SK-N-SH treated with all-trans-retinoic acid at 6 μM for 48 hours (cell line): ENCODE results near the gene C9orf78.

Experiments
- ATAC-seq: fragments of 200-7000 bp; cut with Tn5 transposase; 3 replicates; pipeline ENCODE4 v1.9.1; 2020; ENCODE audit warnings: mild to moderate bottlenecking, moderate library complexity
- ARNTL ChIP-seq: fragments of 450-650 bp; formaldehyde crosslinking; IDR thresholded peaks from 2 replicates; pipeline ENCODE4 v1.5.0; 2020; ENCODE audit warnings: low read depth, mild to moderate bottlenecking, moderate library complexity, borderline replicate concordance
- BACH2 ChIP-seq: fragments of 250-450 bp; sonication (Bioruptor Pico); IDR thresholded peaks from 2 replicates; pipeline ENCODE4 v1.9.0; 2021; ENCODE audit warnings: mild to moderate bottlenecking, borderline replicate concordance
- CREB5 ChIP-seq: fragments of 250-450 bp; sonication (Bioruptor Pico); IDR thresholded peaks from 2 replicates; pipeline ENCODE4 v1.5.1; 2020; ENCODE audit warnings: low read depth, mild to moderate bottlenecking, moderate library complexity
- CSDC2 ChIP-seq: fragments of 250-450 bp; sonication (Bioruptor Pico); IDR thresholded peaks from 2 replicates; pipeline ENCODE4 v1.5.0; 2020; ENCODE audit warnings: mild to moderate bottlenecking, moderate library complexity
- CSRNP3 ChIP-seq: fragments of 250-450 bp; sonication (Bioruptor Pico); IDR thresholded peaks from 2 replicates; pipeline ENCODE4 v1.5.1; 2021; ENCODE audit warnings: mild to moderate bottlenecking, moderate library complexity
- ESRRG ChIP-seq: fragments of 250-450 bp; sonication (Bioruptor Pico); IDR thresholded peaks from 2 replicates; pipeline ENCODE4 v1.6.1; 2021; ENCODE audit warnings: mild to moderate bottlenecking
- GLIS3 ChIP-seq: fragments of 250-450 bp; sonication (Bioruptor Pico); IDR thresholded peaks from 2 replicates; pipeline ENCODE4 v1.5.0; 2020; ENCODE audit warnings: mild to moderate bottlenecking, moderate library complexity
- ISL1 ChIP-seq: fragments of 250-450 bp; sonication (Bioruptor Pico); IDR thresholded peaks from 2 replicates; pipeline ENCODE4 v2.1.2; 2022; ENCODE audit warnings: mild to moderate bottlenecking, moderate library complexity
- OSR1 ChIP-seq: fragments of 250-450 bp; sonication (Bioruptor Pico); IDR thresholded peaks from 2 replicates; pipeline ENCODE4 v1.8.0; 2022; ENCODE audit warnings: moderate library complexity, mild to moderate bottlenecking, inconsistent platforms
- PATZ1 ChIP-seq: fragments of 250-450 bp; sonication (Bioruptor Pico); IDR thresholded peaks from 2 replicates; pipeline ENCODE4 v1.8.0; 2020; ENCODE audit warnings: mild to moderate bottlenecking, moderate library complexity, borderline replicate concordance
- POU6F1 ChIP-seq: fragments of 250-450 bp; sonication (Bioruptor Pico); IDR thresholded peaks from 2 replicates; pipeline ENCODE4 v1.8.0; 2021; ENCODE audit warnings: low read depth, mild to moderate bottlenecking, moderate library complexity, borderline replicate concordance
- PPARA ChIP-seq: fragments of 250-450 bp; sonication (Bioruptor Pico); IDR thresholded peaks from 2 replicates; pipeline ENCODE4 v1.5.0; 2020; ENCODE audit warnings: mild to moderate bottlenecking, borderline replicate concordance
- RARB ChIP-seq: fragments of 250-450 bp; sonication (Bioruptor Pico); IDR thresholded peaks from 2 replicates; pipeline ENCODE4 v1.8.0; 2021; ENCODE audit warnings: mild to moderate bottlenecking, moderate library complexity
- SNAI2 ChIP-seq: fragments of 250-450 bp; sonication (Bioruptor Pico); IDR thresholded peaks from 2 replicates; pipeline ENCODE4 v1.5.0; 2020; ENCODE audit warnings: mild to moderate bottlenecking, moderate library complexity
- TCF4 ChIP-seq: fragments of 250-450 bp; sonication (Bioruptor Pico); IDR thresholded peaks from 2 replicates; pipeline ENCODE4 v1.8.0; 2021; ENCODE audit warnings: mild to moderate bottlenecking, moderate library complexity, borderline replicate concordance
- TOX ChIP-seq: fragments of 250-450 bp; sonication (Bioruptor Pico); IDR thresholded peaks from 2 replicates; pipeline ENCODE4 v1.8.0; 2021; ENCODE audit warnings: mild to moderate bottlenecking, moderate library complexity, borderline replicate concordance
- TSHZ2 ChIP-seq: fragments of 250-450 bp; sonication (Bioruptor Pico); IDR thresholded peaks from 2 replicates; pipeline ENCODE4 v1.5.0; 2020; ENCODE audit warnings: mild to moderate bottlenecking, moderate library complexity
- ZC3H10 ChIP-seq: fragments of 250-450 bp; sonication (Bioruptor Pico); IDR thresholded peaks from 2 replicates; pipeline ENCODE4 v1.5.1; 2021; ENCODE audit warnings: mild to moderate bottlenecking, moderate library complexity
- ZFP3 ChIP-seq: fragments of 250-450 bp; sonication (Bioruptor Pico); IDR thresholded peaks from 2 replicates; pipeline ENCODE4 v1.5.0; 2020; ENCODE audit warnings: mild to moderate bottlenecking, moderate library complexity
- ZFP30 ChIP-seq: fragments of 450-650 bp; formaldehyde crosslinking; IDR thresholded peaks from 2 replicates; pipeline ENCODE4 v1.5.0; 2022; ENCODE audit warnings: mild to moderate bottlenecking, moderate library complexity
- ZNF565 ChIP-seq: fragments of 450-650 bp; formaldehyde crosslinking; conservative IDR thresholded peaks from 2 replicates; pipeline ENCODE4 v1.5.0; 2020; ENCODE audit warnings: low read depth, mild to moderate bottlenecking, moderate library complexity
- ZNF70 ChIP-seq: fragments of 450-650 bp; formaldehyde crosslinking; IDR thresholded peaks from 2 replicates; pipeline ENCODE4 v1.5.0; 2020; ENCODE audit warnings: mild to moderate bottlenecking, moderate library complexity
- ZNF8 ChIP-seq: fragments of 450-650 bp; formaldehyde crosslinking; IDR thresholded peaks from 2 replicates; pipeline ENCODE4 v1.5.0; 2020; ENCODE audit warnings: mild to moderate bottlenecking, moderate library complexity

Gene C9orf78

DNA sequence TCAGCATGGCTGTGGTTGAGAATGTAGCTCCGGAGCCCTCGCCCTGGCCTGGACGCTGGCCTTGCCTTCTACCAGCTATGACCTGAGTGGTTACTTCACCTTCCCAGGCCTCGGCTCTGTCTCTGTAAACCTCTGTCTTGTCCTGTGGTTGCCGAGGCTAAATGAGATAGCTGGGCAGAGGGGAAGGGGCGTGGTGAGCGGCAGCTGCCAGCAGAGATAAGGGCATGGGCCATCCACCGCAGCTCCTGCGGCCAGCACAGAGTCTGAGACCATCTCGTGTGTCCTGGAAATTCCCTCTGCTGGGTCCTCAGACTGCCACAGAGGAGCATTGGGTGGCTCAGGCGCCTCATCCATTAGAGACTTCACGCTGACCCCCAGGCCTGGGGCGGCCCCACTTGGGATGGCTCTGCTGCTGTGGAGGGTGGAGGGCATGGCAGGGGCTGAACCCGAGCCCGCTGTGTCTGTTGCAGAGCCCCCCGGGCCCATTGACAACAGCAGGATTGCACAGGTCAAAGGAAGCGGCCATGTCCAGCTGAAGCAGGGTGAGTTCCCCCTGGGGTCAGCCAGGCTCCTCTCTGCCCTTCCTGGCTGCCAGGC lies 44.1 kb upstream of the C9orf78 start:
- no peak for ATAC-seq

DNA sequence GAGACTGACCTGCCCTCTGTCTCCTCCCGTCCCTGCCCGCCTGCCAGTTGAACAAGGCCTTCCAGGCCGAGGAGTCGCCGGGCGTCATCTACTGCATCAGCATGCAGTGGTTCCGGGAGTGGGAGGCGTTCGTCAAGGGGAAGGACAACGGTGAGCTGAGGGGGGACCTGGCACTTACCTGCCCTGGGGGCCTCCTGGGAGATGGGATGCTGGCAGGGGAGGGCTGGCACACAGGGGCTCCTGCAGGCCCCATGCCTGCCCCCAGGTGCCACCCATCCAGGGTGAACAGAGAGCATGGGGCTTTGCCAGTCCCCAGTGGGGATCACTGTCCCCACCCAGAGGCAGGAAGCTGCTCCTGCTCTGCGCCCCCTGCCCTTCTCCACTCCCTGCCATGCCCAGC lies 43.2 kb upstream of the C9orf78 start:
- TF ChIP-seq SNAI2 (CRISPR knock-in tag) = no peak
- TF ChIP-seq CSDC2 (CRISPR knock-in tag) = no peak
- TF ChIP-seq POU6F1 (CRISPR knock-in tag) = no peak
- TF ChIP-seq TCF4 (CRISPR knock-in tag) = no peak
- no peak for TF ChIP-seq ARNTL (CRISPR knock-in tag)
- no peak for TF ChIP-seq ZFP30 (CRISPR knock-in tag)
- no peak for TF ChIP-seq ZC3H10
- no peak for TF ChIP-seq OSR1 (CRISPR knock-in tag)
- TF ChIP-seq ISL1 (CRISPR knock-in tag) = no peak
- no peak for TF ChIP-seq ZNF565 (CRISPR knock-in tag)
- no peak for TF ChIP-seq BACH2
- no peak for TF ChIP-seq ZNF8
- no peak for TF ChIP-seq TSHZ2 (CRISPR knock-in tag)
- no peak for TF ChIP-seq PATZ1
- TF ChIP-seq GLIS3 = no peak
- TF ChIP-seq CSRNP3 = no peak
- no peak for TF ChIP-seq PPARA (CRISPR knock-in tag)
- TF ChIP-seq ZFP3 (CRISPR knock-in tag) = no peak
- TF ChIP-seq ZNF70 (CRISPR knock-in tag) = no peak
- ATAC-seq = no peak

More for the DNA sequence above, 44.1 kb upstream of the C9orf78 start:
- no peak for TF ChIP-seq RARB (CRISPR knock-in tag)
- no peak for TF ChIP-seq TOX (CRISPR knock-in tag)
- TF ChIP-seq CSDC2 (CRISPR knock-in tag) = no peak
- TF ChIP-seq ESRRG = no peak
- no peak for TF ChIP-seq ZNF8
- no peak for TF ChIP-seq ISL1 (CRISPR knock-in tag)
- no peak for TF ChIP-seq TCF4 (CRISPR knock-in tag)
- TF ChIP-seq ZNF565 (CRISPR knock-in tag) = no peak
- no peak for TF ChIP-seq POU6F1 (CRISPR knock-in tag)
- no peak for TF ChIP-seq SNAI2 (CRISPR knock-in tag)

GRCh38 chr9:129876815-129877214 lies 41.7 kb upstream of the C9orf78 start:
- TF ChIP-seq ISL1 (CRISPR knock-in tag) (no peak), RARB (CRISPR knock-in tag) (no peak), ESRRG (no peak), ZC3H10 (no peak), CREB5 (CRISPR knock-in tag) (no peak), PATZ1 (no peak), ZNF70 (CRISPR knock-in tag) (no peak), GLIS3 (no peak), ZNF565 (CRISPR knock-in tag) (no peak), ARNTL (CRISPR knock-in tag) (no peak), TCF4 (CRISPR knock-in tag) (no peak), TOX (CRISPR knock-in tag) (no peak)
- ATAC-seq = no peak
